Measurements from ENCODE around the gene MAP2K3.

The MAP2K3 gene

DNA sequence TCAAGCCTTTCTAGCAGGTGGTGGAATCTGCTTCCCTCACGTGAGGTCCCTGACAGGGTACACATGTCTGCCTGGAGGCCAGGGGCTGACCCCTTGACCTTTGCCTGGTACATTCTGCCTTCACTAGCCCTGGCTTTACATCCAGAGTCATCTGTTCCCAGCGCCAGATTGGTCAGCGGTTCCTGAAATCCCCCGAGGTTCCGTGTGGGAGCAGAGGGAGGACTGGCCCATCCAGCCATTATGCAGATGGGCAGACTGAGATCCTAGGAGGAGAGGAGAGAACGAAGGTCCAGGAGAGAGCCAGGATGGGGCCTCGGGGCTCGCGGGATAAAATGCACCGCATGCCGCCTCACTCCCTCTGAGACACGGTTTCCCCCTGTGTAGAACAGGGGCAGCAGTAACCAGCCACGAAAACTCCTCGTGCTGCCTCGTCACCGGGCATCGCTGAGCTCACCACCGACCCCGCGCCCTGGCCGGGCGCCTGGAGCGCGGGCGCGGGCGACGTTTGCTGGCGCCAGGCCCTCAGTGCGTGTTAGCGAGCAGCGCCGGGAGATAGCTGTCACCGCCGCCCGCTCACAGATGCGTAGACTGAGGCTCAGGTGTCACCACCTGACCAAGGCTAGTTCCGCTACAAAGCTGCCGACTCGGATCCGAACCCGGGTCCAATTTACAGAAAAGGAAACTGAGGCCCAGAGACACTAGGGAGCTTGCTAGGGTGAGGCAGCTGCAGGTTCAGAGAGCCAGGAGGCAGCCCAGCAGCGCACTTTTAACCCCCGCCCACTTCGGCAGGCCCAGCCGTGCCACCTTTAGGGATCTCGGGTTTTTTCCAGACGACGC lies 811 bp upstream of the MAP2K3 start:
- peak; percentile 35 to 48 for DNase-seq (ENCODE audit: low read depth in 2 of 2)
- peak overlapping the region; percentile 43 to 52 for H3K4me3 ChIP-seq (replicated peaks in 1 of 2; ENCODE audit: low read depth in 2 of 2, low read length in 2 of 2)
- TF ChIP-seq, protein P1, sequence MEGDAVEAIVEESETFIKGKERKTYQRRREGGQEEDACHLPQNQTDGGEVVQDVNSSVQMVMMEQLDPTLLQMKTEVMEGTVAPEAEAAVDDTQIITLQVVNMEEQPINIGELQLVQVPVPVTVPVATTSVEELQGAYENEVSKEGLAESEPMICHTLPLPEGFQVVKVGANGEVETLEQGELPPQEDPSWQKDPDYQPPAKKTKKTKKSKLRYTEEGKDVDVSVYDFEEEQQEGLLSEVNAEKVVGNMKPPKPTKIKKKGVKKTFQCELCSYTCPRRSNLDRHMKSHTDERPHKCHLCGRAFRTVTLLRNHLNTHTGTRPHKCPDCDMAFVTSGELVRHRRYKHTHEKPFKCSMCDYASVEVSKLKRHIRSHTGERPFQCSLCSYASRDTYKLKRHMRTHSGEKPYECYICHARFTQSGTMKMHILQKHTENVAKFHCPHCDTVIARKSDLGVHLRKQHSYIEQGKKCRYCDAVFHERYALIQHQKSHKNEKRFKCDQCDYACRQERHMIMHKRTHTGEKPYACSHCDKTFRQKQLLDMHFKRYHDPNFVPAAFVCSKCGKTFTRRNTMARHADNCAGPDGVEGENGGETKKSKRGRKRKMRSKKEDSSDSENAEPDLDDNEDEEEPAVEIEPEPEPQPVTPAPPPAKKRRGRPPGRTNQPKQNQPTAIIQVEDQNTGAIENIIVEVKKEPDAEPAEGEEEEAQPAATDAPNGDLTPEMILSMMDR (IDR thresholded peaks at IDR 0.05; ENCODE audit: low read depth, low read length): no peak

DNA sequence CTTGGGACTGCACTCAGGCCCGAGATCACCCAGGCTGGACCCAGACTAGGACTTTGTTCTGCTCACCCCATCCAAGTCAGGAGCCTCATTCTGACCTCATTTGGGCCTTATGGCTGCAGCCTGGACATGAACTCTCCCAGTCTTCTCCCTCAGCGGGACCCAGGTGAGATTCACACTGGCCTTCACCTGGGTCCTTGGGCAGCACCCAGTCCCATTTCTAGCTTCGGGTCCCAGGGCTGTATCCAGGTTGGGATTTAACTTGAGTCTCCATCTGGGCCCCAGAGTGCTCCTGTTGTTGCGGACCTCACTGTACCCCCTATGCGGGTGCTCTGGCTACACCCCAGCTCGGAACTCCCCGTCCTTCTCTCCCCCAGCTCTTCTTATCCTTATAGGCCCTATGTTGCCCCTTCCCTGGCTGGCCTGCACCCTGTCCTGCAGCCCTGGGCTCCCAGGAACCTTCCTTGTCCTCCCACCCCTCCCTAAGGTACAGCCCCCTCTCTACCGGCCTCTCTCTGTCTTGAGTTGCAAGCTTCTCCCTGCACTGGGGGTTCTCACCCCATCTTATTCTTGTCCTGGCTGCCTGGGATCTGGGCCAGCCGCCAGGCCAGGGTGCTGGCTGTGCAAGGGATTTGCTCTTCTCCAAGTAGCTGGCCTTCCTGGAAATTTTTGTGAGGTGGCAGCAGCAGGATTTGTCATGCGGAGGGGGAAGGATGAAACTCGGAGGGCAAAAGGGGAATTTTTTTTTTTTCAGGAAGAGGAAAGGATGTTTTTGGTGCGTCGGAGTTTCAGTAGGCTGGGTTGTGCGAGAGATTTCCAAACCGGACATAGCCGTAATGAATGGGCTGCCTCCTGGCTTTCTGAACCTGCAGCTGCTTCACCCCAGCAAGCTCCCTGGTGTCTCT lies 904 bp downstream of the MAP2K3 start:
- H3K4me3 ChIP-seq (replicated peaks in 1 of 2; ENCODE audit: low read depth in 2 of 2, low read length in 2 of 2): peak overlapping the region; percentile 84 to 87
- peak; percentile 66 to 72 for DNase-seq (ENCODE audit: low read depth in 2 of 2)
- TF ChIP-seq, protein P1 (IDR thresholded peaks at IDR 0.05; ENCODE audit: low read depth, low read length): peak; percentile 12

DNA sequence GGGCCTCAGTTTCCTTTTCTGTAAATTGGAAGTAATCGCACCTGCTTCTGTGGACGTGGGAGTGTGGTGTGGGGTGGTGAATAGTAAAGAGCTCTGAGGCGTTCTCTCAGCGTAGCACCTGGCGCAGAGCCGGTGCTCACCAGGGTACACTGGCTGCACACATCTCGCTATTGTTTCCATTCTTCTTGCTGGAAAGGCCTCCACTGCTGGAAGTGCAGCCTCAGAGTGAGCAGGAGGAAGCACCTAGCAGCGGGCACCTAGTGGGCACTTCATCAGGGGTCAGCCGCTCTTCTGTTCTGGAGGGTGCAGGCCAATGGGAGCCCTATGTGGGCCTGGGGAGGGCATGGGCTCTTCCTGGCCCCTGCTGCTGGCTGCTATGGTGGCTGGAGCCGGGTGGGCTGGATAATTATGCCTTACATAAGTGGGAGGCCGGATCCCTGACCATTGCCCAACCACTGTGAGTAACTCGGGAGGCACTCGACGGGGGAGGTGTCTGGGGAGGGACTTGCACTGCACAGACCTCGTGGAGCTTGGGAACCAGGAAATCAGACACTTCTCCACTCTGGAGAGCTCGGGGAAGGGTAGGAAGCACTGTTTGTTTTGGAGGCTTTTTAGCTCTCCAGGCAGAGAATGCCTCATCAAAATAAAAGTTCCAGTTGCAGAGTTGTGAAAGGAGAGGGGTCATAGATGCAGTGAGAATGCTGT lies 1.7 kb downstream of the MAP2K3 start:
- DNase-seq (ENCODE audit: low read depth in 2 of 2): peak; percentile 99
- TF ChIP-seq, protein P1 (IDR thresholded peaks at IDR 0.05; ENCODE audit: low read depth, low read length): no peak
- peak overlapping the region; percentile 84 to 87 for H3K4me3 ChIP-seq (replicated peaks in 1 of 2; ENCODE audit: low read depth in 2 of 2, low read length in 2 of 2)

DNA sequence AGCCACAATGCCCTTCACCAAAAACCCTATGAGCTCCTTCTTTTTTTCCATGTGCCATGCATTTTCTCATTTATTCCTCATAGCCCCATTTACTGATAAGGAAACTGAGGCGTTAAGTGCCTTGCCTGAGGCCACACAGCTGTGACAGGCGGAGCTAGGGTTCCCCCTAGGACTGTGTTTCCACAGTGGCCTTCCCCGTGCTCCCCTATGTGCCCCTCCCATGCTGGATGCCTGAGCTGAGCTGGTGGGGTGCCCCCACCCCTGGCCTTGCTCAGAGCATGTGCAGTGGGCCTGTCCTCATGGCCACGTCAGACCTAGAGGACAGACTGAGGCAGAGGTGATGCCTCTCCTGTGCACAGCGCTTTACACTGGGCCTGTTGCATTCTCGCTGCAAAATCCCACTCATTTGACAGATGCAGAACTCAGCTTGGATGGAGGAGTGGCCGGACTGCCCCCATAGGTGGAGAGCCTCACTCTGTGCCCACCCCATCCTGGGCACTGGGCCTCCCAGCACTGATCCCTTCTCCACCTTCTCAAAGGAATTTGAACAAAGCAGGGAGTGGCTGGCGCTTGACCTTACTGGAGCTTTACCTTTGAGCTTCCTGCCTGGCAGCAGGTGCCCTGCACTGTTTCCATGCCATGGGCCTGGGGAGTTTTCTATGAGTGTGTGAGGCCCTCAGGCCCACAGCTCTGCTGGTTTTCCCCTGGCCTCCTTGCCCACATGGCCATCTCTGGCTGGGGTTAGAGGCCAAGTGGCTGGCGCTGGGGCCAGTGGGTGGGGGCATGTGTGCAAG lies 2.6 kb downstream of the MAP2K3 start:
- H3K4me3 ChIP-seq (replicated peaks in 1 of 2; ENCODE audit: low read depth in 2 of 2, low read length in 2 of 2): peak overlapping the region; percentile 84 to 87
- no peak for DNase-seq (ENCODE audit: low read depth in 2 of 2)

DNA sequence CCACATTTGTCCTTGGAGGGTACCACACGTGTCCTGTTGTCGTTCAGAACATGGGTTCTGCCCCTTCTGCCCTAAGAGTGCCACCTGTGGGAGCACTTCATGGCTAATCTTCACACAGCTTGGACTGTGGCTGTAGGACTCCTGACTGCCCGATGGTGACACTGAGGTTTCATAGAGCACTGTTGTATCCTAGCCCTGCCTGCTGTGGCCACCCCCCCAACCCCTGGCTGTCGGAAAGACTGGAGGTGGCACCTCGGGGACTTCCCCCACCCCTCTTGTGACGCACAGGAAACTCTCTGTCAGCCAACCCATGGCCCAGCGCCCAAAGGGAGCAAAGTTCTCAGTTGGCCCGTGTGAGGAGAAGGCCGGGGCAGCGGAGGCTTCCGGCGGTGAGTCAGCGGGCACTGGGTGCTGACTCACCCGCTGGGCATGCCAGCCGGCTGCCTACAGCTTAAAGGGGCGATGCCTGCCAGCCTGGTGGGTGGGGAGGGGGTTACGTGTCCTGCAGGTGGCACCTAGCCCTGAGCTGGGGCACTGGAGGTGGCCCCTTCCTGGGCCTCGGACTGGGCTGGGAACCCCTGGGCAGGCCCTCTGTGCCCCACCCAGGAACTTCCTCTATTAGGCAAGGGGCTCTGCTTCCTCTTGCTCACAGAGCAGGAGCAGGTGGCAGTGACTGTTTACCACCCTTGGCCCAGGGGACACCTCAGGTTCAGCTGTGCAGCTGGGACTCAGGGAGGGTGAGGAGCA lies 3.4 kb downstream of the MAP2K3 start:
- TF ChIP-seq, protein P1 (IDR thresholded peaks at IDR 0.05; ENCODE audit: low read depth, low read length): no peak
- peak overlapping the region; percentile 21 to 84 for H3K4me3 ChIP-seq (replicated peaks in 1 of 2; ENCODE audit: low read depth in 2 of 2, low read length in 2 of 2)
- DNase-seq (ENCODE audit: low read depth in 2 of 2): peak; percentile 97 to 98

More for the DNA sequence above, 2.6 kb downstream of the MAP2K3 start:
- TF ChIP-seq, protein P1 (IDR thresholded peaks at IDR 0.05; ENCODE audit: low read depth, low read length): no peak
